PFSK-1 (cell line): Measurements from ENCODE around the gene PSME2.

Source experiments
- POLR2AphosphoS5 ChIP-seq: IDR thresholded peaks from 2 replicates; pipeline ENCODE4 v1.6.1; 2012; ENCODE audit warnings: low read depth, mild to moderate bottlenecking, control low read depth, low read length, moderate library complexity
- REST ChIP-seq, 2 experiments: IDR thresholded peaks; 2 replicates each; pipeline versions ENCODE4 v1.6.1 to v1.8.0; 2011 to 2012; ENCODE audit warnings: low read depth in 2 of 2, low read length in 2 of 2, control low read depth in 1 of 2, inconsistent platforms in 1 of 2, mild to moderate bottlenecking in 1 of 2, moderate library complexity in 1 of 2; ENCODE audit not compliant: insufficient read depth in 1 of 2
- TAF1 ChIP-seq: IDR thresholded peaks from 2 replicates; pipeline ENCODE4 v1.6.1; 2012; ENCODE audit warnings: low read length, control low read depth, borderline replicate concordance; ENCODE audit not compliant: insufficient read depth

DNA sequence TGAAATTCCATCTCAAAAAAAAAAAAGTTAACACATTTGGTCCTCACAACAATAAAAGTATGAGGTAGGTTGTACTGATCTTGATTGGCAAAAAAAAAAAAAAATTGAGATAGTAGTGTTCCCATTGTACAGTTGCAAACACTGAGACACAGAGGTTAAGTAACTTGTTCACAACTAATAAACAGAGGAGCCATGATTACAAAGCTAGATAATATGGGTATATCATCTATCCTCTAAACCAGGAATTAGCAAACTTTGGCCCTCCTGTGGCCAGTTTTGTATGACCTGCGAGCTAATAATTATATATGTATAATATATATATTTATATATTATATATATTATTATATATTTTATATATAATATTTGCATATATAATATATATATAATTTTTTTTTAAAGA is 12.7 kb downstream of the PSME2 start:
- no peak for TF ChIP-seq REST (IDR thresholded peaks at IDR 0.05; ENCODE audit: insufficient read depth in 1 of 2, low read depth in 2 of 2, low read length in 2 of 2)
- TF ChIP-seq POLR2AphosphoS5: no peak
- no peak for TF ChIP-seq TAF1
